Brain pericyte (primary cell): ENCODE measurements around the gene AUTS2.

ENCODE experiments used
- DNase-seq: peaks from one replicate; pipeline ENCODE4 v3.0.0-alpha.2; 2012; ENCODE audit warnings: low read depth, low spot score

AUTS2 gene

DNA sequence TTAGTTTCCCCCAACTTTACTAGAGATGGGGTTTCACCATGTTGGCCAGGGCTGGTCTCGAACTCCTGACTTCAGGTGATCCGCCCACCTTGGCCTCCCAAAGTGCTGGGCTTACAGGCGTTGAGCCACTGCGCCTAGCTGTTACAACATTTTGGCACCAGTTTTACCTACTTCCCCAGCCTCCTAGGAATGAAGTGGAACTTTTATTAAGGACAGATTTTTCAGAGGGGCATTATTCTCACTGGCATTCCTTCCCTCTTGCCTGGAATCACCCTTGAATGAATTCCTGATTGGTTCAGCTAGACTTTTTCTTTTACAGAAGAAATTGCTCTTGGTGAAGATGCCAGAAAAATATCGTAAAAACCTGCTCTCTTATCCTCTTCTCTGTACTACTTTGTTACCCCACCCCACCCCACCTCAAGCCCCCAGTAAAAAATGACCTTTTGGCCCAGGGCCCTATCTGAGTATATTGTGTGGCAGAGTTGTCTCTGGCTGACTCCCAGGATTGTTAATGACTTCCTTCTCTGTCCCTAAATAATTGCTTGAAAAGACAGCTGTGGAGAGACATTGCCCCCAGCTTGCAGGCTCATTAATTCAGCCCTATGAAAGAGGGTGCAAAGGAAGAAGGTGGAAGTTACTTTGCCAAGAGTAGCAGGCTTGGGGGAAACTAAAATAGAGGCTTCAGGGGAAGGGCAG is 189.6 kb downstream of the AUTS2 start:
- no peak for DNase-seq

DNA sequence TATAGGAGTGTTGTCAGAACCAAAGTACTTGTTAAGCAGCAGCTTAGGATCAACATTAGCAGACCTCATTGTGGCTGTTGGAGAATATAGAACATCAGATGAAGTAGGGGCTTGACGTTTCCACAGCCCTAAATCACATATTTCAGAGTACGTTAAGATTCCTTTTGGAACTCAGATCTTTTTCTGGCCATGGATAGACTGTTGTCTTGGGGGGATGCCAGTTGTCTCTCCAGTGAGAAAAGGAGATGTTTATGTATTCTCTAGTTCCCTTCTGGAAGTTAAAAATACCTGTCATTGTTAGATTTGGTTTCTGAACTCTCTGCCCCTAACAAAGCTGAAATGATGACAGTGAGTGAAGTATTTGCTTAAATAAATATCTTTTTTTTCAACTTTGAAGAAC is 191.3 kb downstream of the AUTS2 start:
- no peak for DNase-seq

DNA sequence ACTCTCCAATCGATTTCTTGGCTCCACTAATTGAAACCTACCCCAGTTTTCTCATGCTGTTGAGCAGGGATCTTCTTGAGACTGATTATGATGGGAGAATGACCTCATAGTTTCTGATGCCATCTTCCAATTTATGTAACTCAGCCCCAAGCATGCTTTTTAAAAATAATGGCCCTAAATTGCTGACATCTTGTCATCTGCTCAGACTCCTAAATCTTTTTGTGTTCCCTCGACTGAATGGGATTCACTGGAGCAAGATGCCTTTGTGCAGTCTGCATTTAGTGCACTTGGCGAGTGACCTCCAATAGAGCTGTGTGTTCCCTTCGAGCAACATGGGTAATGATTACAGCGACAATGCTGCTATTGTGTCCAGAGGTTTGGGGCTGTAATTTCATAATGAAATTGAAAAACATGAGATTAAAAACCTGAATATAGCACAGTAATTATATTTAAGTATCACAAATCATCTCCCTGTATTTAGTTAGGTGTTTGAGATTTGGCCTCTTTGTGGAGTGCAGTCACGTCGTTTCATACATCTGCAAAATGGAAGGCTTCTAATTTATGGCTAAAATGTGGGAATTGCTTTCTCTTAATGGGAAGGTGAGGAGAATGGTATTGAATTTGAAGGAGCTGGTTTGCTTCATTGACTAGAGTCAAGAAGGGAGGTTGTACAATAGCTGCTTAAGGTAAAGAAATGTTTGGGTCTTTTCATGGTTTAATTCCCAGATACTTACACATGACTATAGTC is 192.9 kb downstream of the AUTS2 start:
- DNase-seq: no peak

- DNase-seq: no peak
Observed at GRCh38 chr7:69791739-69792138, 193.5 kb downstream of the AUTS2 start.

- DNase-seq: no peak
Observed at GRCh38 chr7:69795932-69796331, 197.7 kb downstream of the AUTS2 start.

DNA sequence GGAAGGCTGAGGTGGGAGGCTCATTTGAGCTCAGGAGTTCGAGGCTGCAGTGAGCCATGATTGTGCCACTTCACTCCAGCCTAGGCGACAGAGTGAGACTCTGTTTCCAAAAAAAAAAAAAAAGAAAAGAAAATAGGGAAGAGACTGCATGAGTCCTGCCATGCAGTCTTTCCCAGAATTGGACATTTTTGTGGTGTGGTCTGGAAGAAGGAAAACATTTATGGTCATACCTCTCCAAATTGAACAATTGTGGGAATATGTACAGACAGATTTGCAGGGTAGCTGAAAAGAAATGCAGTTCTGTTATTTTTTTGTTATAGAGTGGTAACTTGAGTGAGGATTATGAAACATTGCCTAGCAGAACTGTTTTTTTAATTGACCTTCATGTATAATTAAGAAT is 198.1 kb downstream of the AUTS2 start:
- DNase-seq: no peak

- DNase-seq: no peak
Observed at GRCh38 chr7:69799048-69799697, 200.9 kb downstream of the AUTS2 start.

- no peak for DNase-seq
Observed at GRCh38 chr7:69799990-69800389, 201.7 kb downstream of the AUTS2 start.

DNA sequence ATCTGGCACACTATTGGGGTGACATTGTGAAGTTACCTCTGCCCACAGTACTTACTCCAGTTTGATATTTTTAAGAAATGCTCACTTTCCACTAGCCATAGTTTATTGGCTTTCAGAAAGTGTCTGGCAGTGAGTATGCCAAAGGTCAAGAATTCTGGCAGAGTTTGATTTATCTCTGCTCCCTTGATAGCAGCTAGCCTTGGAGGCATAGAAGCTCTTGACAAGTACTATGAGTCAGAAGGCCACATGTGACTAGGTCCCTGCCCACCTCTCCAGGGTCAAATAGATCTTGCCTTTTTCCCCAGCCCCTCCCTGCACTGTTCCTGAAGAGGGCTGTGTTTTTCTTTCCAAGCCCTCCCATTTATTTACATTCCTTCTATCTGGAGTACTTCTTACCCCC is 202.2 kb downstream of the AUTS2 start:
- DNase-seq: no peak

GRCh38 chr7:69801729-69802682 is 203.7 kb downstream of the AUTS2 start:
- no peak for DNase-seq

DNA sequence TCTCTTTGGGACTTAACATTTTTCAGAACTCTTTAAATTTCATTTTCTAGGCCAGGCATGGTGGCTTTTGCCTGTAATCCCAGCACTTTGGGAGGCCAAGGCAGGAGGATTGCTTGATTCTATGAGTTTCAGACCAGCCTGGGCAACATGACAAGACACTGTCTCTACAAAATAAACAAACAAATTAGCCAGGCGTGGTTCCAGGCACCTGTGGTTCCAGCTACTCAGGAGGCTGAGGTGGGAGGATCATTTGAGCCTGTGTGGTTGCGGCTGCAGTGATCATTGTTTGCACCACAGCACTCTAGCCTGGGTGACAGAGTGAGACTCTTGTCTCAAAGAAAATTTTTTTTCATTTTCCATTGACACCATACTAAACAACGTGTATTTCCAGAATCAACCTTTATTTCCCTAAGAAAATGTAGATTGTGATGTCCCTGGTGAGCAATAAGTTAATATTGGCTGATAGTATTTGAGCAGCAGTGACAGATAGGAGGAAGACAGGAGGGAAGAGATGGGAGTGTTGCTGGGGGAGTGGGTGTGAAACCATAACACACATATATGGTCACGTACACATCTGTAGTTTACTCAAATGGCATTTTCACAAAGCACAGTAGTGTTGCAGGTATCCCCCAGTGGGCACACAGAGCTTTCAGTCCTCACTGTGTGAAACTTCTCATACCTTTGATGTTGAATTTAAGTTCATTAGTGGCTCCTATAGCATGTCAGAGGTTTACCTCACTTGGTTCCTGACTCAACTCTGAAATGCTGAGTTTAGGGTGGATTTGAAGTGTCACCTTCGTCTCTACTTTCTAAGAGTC is 205.6 kb downstream of the AUTS2 start:
- DNase-seq: no peak

- no peak for DNase-seq
Observed at GRCh38 chr7:69804962-69805361, 206.7 kb downstream of the AUTS2 start.

DNA sequence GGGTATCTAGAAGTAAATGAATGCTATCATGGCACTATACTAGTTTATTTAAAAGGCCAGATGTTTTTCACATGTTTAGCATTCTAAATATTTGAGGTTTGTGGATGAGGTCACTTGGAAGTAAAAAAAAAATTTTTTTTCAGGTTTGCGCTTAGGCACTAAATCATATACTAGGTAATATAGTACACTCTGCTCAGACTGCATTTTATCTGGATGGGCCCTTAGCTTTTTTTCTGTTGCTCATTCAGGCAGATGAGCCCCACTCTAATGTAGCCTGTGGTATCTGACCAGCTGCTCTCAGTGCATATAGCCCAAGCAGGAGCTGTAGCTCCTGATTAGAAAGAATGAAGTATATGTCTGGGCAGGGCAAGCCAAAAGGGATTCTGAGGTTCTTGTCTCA is 210.1 kb downstream of the AUTS2 start:
- DNase-seq: no peak

DNA sequence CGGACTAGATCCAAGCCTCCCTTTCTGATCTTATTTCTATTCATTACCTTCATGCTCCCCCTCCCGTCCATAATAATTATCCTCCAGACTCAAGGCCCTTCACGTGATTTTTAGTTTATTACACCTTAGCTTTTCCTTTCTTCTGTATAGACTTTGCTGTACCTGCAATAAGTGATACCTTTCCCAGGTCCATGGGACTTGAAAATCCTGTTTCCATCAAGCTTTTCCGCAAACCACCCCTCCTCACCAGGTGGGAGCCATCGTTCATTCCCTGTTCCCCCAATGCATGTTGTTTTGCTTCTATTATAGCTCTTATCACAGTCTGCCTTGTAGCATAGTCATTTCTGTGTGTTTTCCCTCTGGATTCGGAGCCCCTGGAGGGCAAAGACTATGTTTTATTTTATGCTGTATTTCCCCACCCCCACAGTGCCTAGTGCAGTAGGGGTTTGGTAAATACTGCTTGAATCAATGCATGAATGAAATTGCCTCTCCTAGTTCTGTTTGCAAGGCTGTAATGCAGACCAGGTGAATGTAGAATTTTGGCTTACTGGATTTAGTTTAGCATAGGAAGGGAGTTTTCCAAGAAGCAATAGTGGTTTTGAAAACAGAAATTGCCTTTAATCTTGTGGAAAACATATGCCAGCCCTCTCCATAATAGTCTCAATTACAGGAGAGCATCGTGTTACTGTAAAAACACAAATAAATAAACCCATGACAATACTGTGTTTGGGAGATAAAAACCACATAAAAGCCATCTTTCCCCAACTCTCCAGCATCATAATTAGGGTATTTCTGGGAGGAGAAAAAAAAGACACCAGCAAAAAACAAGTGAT is 213.4 kb downstream of the AUTS2 start:
- no peak for DNase-seq

DNA sequence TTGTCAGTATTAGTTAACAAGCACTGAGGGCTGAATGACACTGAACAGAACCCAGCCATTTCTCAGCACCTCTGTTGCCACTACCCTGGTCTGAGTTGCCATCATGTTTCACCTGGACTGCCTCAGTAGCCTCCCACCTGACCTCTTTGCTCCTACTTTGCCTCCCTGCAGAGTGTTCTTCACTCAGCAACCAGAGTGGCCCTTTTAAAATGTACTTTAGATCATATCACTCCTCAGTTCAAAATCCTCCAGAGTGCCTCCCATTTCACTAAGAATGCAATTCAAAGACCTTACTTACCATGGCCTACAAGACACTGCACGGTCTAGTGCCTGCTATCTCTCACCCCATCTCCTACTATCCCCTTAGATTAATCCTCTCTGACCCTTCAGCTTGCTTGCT is 214.5 kb downstream of the AUTS2 start:
- DNase-seq: no peak

DNA sequence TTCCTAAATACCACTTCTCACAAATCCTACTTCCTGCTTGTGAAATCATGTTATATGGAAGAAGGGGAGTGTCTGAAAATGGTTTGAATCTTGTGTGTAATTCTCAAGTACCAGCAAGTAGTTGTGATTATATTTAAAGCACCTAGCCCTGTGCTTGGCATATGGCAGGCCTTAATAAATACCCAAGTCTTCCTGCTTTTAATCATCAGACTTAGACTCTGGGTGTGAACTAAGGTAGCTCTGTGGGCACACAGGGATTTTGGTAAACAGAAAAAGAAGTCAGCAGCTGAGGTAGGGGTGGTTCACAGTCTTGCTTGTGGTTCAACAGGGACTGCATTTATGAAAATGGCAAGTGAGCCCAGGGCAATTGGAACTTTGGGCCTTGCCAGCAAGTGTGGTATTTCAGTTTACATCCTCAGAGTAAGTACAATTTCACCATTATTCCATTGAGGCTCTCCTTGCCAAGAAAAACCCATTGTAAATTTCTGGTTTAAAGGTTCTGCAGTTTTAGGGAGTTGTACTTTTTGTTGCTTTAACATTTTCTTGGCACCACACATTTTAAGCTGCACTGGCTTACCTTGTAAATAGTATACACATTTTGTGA is 215.5 kb downstream of the AUTS2 start:
- DNase-seq: no peak

GRCh38 chr7:69814421-69814962 is 216.2 kb downstream of the AUTS2 start:
- no peak for DNase-seq

DNA sequence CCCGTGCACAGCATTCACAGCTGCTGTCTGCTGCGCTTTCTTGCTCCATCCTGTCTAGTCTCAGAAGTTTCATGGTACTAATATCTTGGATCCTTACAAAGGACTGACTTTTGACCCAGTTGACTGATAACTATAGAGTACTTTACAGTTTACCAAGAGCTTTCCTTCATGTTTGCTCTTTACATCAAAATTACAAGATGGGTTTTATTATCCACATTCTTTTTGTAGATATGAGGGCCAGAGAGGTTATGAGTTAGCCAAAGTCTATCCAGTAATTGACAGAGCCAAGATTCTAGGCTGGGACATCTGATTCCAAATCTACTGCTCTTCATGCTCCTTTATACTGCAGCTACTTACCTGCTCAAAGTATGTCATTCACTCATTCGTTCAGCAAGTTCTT is 218.2 kb downstream of the AUTS2 start:
- DNase-seq: no peak

GRCh38 chr7:69817121-69817520 is 218.8 kb downstream of the AUTS2 start:
- DNase-seq: no peak
